ENCODE results near the gene TMEM91. TPM values are rescaled to one million over a fixed set of nuclear protein-coding genes. Genes with fewer than 3 reads are reported as not detected.
A peak's percentile ranks its signal among the peaks of the same experiment; 100 is the strongest.

The TMEM91 gene
- total RNA-seq, 1 experiment from 2014 or later = 5.3 TPM

DNA sequence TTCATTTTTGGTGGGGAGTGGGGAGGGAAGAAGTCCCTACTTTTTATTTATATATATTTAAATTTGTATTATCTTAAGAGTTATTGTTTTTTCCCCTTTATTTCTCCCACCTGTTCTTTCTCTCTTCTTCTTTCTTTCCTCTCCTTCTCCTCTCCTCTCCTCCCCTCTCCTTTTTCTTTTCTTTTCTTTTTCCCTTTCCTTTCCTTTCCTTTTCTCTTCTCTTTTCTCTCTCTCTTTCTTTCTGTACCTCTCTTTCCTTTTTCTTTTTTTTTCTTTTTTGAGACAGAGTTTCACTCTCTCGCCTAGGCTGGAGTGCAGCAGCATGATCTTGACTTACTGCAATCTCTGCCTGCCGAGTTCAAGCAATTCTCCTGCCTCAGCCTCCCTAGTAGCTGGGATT is 23.2 kb downstream of the TMEM91 start:
- no peaks in the 10 kb centered on the region for H3K9me3 Mint-ChIP-seq
- H3K27ac Mint-ChIP-seq = no peak overlapping the region; the same call in 1 of the 2 replicates
- TF ChIP-seq, protein P1, sequence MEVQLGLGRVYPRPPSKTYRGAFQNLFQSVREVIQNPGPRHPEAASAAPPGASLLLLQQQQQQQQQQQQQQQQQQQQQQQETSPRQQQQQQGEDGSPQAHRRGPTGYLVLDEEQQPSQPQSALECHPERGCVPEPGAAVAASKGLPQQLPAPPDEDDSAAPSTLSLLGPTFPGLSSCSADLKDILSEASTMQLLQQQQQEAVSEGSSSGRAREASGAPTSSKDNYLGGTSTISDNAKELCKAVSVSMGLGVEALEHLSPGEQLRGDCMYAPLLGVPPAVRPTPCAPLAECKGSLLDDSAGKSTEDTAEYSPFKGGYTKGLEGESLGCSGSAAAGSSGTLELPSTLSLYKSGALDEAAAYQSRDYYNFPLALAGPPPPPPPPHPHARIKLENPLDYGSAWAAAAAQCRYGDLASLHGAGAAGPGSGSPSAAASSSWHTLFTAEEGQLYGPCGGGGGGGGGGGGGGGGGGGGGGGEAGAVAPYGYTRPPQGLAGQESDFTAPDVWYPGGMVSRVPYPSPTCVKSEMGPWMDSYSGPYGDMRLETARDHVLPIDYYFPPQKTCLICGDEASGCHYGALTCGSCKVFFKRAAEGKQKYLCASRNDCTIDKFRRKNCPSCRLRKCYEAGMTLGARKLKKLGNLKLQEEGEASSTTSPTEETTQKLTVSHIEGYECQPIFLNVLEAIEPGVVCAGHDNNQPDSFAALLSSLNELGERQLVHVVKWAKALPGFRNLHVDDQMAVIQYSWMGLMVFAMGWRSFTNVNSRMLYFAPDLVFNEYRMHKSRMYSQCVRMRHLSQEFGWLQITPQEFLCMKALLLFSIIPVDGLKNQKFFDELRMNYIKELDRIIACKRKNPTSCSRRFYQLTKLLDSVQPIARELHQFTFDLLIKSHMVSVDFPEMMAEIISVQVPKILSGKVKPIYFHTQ (CRISPR knock-in tag; IDR thresholded peaks at IDR 0.05) = no peak
- no peak for TF ChIP-seq RELA (CRISPR knock-in tag; IDR thresholded peaks at IDR 0.05; ENCODE audit: borderline replicate concordance)
- TF ChIP-seq CREB1 (CRISPR knock-in tag; IDR thresholded peaks at IDR 0.05) = no peak
- no peak for ATAC-seq
- DNase-seq (ENCODE audit: low spot score) = no peak
- no peaks in the 10 kb centered on the region for H3K36me3 Mint-ChIP-seq
- peaks cover 22% of the 10 kb centered on the region for H3K4me1 Mint-ChIP-seq
- peak overlapping the region; percentile 39; the same call in 1 of the 2 replicates for H3K4me3 Mint-ChIP-seq
- ChIA-PET CTCF (no interaction called here), POLR2A (no interaction called here)
- H3K27me3 Mint-ChIP-seq (ENCODE audit: low read depth) = no peaks in the 10 kb centered on the region

DNA sequence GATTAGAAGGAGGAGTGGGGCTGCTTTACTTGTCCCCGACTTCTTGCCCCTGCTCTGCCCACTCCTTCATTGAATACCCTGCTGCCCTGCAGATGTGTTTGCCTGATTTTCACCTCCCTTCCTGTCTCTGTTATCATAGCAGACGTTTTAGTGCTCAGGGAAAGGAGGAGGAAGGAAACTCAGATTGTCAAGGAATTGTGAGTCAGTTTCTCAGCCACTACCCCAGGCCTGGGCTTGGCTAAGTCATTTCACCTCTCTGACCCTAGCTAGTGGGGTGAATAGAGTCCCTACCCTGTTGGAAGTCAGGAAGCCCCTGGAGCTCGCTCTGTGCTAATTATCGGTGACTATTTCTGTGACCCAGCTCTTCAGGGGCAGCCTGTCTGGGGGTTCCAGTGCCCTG is 25.1 kb downstream of the TMEM91 start:
- Mint-ChIP-seq H3K27me3 (ENCODE audit: low read depth) (no peaks in the 10 kb centered on the region), H3K4me1 (peaks cover 18% of the 10 kb centered on the region), H3K9me3 (no peaks in the 10 kb centered on the region), H3K4me3 (no peak overlapping the region), H3K27ac (no peak overlapping the region), H3K36me3 (no peaks in the 10 kb centered on the region)
- ATAC-seq = no peak
- ChIA-PET POLR2A (no interaction called here), CTCF (no interaction called here)
- TF ChIP-seq PRRX2 (CRISPR knock-in tag; IDR thresholded peaks at IDR 0.05) = no peak
- TF ChIP-seq, protein P2, sequence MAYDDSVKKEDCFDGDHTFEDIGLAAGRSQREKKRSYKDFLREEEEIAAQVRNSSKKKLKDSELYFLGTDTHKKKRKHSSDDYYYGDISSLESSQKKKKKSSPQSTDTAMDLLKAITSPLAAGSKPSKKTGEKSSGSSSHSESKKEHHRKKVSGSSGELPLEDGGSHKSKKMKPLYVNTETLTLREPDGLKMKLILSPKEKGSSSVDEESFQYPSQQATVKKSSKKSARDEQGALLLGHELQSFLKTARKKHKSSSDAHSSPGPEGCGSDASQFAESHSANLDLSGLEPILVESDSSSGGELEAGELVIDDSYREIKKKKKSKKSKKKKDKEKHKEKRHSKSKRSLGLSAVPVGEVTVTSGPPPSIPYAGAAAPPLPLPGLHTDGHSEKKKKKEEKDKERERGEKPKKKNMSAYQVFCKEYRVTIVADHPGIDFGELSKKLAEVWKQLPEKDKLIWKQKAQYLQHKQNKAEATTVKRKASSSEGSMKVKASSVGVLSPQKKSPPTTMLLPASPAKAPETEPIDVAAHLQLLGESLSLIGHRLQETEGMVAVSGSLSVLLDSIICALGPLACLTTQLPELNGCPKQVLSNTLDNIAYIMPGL (CRISPR knock-in tag; IDR thresholded peaks at IDR 0.05) = no peak
- no peak for TF ChIP-seq FOXJ3 (CRISPR knock-in tag; IDR thresholded peaks at IDR 0.05; ENCODE audit: borderline replicate concordance)
- no peak for TF ChIP-seq MYBL2 (CRISPR knock-in tag; IDR thresholded peaks at IDR 0.05)
- no peak for TF ChIP-seq ZNF317 (CRISPR knock-in tag; IDR thresholded peaks at IDR 0.05; ENCODE audit: borderline replicate concordance, low read depth)
- no peak for TF ChIP-seq ATF3 (CRISPR knock-in tag; conservative IDR thresholded peaks at IDR 0.05)
- TF ChIP-seq, protein P3, sequence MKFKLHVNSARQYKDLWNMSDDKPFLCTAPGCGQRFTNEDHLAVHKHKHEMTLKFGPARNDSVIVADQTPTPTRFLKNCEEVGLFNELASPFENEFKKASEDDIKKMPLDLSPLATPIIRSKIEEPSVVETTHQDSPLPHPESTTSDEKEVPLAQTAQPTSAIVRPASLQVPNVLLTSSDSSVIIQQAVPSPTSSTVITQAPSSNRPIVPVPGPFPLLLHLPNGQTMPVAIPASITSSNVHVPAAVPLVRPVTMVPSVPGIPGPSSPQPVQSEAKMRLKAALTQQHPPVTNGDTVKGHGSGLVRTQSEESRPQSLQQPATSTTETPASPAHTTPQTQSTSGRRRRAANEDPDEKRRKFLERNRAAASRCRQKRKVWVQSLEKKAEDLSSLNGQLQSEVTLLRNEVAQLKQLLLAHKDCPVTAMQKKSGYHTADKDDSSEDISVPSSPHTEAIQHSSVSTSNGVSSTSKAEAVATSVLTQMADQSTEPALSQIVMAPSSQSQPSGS (CRISPR knock-in tag; IDR thresholded peaks at IDR 0.05; ENCODE audit: borderline replicate concordance, low read depth) = no peak
- TF ChIP-seq NFE2L1 (CRISPR knock-in tag; IDR thresholded peaks at IDR 0.05) = no peak
- TF ChIP-seq NR3C1 (CRISPR knock-in tag; conservative IDR thresholded peaks at IDR 0.05; ENCODE audit: low read depth) = no peak
- TF ChIP-seq ESRRA (CRISPR knock-in tag; IDR thresholded peaks at IDR 0.05; ENCODE audit: borderline replicate concordance) = no peak
- TF ChIP-seq EMX1 (CRISPR knock-in tag; IDR thresholded peaks at IDR 0.05) = no peak
- TF ChIP-seq JAZF1 (CRISPR knock-in tag; IDR thresholded peaks at IDR 0.05) = no peak
- TF ChIP-seq TP53 (CRISPR knock-in tag; IDR thresholded peaks at IDR 0.05) = no peak
- no peak for TF ChIP-seq ETV6 (CRISPR knock-in tag; IDR thresholded peaks at IDR 0.05)
- no peak for TF ChIP-seq ZNF671 (CRISPR knock-in tag; IDR thresholded peaks at IDR 0.05)
- TF ChIP-seq ZBTB21 (CRISPR knock-in tag; IDR thresholded peaks at IDR 0.05; ENCODE audit: borderline replicate concordance) = no peak
- no peak for TF ChIP-seq JUN (CRISPR knock-in tag; IDR thresholded peaks at IDR 0.05)
- no peak for TF ChIP-seq ZNF423 (CRISPR knock-in tag; IDR thresholded peaks at IDR 0.05)
- no peak for TF ChIP-seq CREM (CRISPR knock-in tag; IDR thresholded peaks at IDR 0.05)
- TF ChIP-seq NR2C2 (CRISPR knock-in tag; IDR thresholded peaks at IDR 0.05) = no peak
- no peak for DNase-seq (ENCODE audit: low spot score)

All from WTC11 (cell line).